ENCODE measurements around the gene HSPA1A. TPM values are rescaled to one million over a fixed set of nuclear protein-coding genes. Genes with fewer than 3 reads are reported as not detected.

Gene HSPA1A
- total and polyA plus RNA-seq, 9 of the 15 experiments (the other 6 are each of a cell fraction or from before 2014, with no cell fraction given), result 2.2 to 273 (median 107) TPM

DNA sequence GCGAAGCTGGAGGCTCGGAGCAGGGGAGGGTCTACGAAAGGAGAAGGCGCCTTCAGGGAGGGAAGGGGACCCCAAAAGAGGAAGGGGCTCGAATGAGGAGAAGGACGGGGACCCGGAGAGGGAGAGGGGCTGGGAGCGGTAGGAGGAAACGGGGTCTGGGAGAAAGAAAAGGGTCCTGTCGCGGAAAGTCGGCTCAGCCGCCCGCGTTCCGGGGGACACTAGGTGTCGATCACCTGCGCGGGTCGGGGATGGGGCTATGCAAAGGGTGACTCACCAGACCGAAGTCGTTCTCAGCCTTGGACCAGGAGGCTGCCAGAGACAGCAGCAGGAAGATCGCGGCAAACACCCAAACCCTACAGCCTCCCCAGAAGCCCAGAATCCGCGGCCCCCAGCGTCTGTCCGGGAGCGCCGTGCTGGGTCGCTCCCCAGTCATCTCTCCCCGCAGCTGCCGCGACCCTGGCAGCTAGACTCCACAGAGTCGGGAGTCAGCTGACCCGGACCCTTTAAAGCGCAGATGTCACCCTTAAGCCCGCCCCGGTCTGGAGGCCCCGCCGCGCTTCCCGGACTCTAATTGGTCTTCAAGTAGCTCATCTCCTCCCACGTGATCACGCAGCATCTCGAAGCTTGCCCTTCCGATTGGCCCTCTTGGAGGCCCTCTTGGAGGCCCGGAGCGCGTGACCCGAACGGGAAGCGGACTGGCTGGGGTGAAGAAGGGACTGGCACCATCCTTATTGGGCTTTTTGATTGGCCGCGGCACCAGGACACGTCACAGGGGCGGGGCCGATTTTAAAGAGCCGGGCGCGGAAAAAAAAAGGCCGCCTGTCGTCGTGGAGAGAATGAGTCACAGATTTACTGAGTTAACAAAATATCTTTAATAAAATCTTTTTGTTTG, 47.2 kb downstream of the HSPA1A start, which contains the start of gene NEU1 (continued):
- TF ChIP-seq, protein P1, sequence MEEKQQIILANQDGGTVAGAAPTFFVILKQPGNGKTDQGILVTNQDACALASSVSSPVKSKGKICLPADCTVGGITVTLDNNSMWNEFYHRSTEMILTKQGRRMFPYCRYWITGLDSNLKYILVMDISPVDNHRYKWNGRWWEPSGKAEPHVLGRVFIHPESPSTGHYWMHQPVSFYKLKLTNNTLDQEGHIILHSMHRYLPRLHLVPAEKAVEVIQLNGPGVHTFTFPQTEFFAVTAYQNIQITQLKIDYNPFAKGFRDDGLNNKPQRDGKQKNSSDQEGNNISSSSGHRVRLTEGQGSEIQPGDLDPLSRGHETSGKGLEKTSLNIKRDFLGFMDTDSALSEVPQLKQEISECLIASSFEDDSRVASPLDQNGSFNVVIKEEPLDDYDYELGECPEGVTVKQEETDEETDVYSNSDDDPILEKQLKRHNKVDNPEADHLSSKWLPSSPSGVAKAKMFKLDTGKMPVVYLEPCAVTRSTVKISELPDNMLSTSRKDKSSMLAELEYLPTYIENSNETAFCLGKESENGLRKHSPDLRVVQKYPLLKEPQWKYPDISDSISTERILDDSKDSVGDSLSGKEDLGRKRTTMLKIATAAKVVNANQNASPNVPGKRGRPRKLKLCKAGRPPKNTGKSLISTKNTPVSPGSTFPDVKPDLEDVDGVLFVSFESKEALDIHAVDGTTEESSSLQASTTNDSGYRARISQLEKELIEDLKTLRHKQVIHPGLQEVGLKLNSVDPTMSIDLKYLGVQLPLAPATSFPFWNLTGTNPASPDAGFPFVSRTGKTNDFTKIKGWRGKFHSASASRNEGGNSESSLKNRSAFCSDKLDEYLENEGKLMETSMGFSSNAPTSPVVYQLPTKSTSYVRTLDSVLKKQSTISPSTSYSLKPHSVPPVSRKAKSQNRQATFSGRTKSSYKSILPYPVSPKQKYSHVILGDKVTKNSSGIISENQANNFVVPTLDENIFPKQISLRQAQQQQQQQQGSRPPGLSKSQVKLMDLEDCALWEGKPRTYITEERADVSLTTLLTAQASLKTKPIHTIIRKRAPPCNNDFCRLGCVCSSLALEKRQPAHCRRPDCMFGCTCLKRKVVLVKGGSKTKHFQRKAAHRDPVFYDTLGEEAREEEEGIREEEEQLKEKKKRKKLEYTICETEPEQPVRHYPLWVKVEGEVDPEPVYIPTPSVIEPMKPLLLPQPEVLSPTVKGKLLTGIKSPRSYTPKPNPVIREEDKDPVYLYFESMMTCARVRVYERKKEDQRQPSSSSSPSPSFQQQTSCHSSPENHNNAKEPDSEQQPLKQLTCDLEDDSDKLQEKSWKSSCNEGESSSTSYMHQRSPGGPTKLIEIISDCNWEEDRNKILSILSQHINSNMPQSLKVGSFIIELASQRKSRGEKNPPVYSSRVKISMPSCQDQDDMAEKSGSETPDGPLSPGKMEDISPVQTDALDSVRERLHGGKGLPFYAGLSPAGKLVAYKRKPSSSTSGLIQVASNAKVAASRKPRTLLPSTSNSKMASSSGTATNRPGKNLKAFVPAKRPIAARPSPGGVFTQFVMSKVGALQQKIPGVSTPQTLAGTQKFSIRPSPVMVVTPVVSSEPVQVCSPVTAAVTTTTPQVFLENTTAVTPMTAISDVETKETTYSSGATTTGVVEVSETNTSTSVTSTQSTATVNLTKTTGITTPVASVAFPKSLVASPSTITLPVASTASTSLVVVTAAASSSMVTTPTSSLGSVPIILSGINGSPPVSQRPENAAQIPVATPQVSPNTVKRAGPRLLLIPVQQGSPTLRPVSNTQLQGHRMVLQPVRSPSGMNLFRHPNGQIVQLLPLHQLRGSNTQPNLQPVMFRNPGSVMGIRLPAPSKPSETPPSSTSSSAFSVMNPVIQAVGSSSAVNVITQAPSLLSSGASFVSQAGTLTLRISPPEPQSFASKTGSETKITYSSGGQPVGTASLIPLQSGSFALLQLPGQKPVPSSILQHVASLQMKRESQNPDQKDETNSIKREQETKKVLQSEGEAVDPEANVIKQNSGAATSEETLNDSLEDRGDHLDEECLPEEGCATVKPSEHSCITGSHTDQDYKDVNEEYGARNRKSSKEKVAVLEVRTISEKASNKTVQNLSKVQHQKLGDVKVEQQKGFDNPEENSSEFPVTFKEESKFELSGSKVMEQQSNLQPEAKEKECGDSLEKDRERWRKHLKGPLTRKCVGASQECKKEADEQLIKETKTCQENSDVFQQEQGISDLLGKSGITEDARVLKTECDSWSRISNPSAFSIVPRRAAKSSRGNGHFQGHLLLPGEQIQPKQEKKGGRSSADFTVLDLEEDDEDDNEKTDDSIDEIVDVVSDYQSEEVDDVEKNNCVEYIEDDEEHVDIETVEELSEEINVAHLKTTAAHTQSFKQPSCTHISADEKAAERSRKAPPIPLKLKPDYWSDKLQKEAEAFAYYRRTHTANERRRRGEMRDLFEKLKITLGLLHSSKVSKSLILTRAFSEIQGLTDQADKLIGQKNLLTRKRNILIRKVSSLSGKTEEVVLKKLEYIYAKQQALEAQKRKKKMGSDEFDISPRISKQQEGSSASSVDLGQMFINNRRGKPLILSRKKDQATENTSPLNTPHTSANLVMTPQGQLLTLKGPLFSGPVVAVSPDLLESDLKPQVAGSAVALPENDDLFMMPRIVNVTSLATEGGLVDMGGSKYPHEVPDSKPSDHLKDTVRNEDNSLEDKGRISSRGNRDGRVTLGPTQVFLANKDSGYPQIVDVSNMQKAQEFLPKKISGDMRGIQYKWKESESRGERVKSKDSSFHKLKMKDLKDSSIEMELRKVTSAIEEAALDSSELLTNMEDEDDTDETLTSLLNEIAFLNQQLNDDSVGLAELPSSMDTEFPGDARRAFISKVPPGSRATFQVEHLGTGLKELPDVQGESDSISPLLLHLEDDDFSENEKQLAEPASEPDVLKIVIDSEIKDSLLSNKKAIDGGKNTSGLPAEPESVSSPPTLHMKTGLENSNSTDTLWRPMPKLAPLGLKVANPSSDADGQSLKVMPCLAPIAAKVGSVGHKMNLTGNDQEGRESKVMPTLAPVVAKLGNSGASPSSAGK (IDR thresholded peaks at IDR 0.05), result peak; percentile 86
- peak; percentile 64 for TF ChIP-seq BCOR (IDR thresholded peaks at IDR 0.05)
- TF ChIP-seq ZBTB26 (CRISPR knock-in tag; IDR thresholded peaks at IDR 0.05), result peak; percentile 85
- TF ChIP-seq, protein P2, sequence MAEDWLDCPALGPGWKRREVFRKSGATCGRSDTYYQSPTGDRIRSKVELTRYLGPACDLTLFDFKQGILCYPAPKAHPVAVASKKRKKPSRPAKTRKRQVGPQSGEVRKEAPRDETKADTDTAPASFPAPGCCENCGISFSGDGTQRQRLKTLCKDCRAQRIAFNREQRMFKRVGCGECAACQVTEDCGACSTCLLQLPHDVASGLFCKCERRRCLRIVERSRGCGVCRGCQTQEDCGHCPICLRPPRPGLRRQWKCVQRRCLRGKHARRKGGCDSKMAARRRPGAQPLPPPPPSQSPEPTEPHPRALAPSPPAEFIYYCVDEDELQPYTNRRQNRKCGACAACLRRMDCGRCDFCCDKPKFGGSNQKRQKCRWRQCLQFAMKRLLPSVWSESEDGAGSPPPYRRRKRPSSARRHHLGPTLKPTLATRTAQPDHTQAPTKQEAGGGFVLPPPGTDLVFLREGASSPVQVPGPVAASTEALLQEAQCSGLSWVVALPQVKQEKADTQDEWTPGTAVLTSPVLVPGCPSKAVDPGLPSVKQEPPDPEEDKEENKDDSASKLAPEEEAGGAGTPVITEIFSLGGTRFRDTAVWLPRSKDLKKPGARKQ (CRISPR knock-in tag; IDR thresholded peaks at IDR 0.05), result no peak
- peak; percentile 48 to 51; a peak in 1 of 4 replicates for TF ChIP-seq MLLT1 (IDR thresholded peaks at IDR 0.05)
- no peak for TF ChIP-seq NCOA4 (IDR thresholded peaks at IDR 0.05; ENCODE audit: partially characterized antibody)
- TF ChIP-seq ZNF644 (tag; IDR thresholded peaks at IDR 0.05; ENCODE audit: low read depth), result no peak
- no peak for TF ChIP-seq RBM17 (IDR thresholded peaks at IDR 0.05; ENCODE audit: borderline replicate concordance, low read depth, low read length)
- no peak for TF ChIP-seq NCOR1 (IDR thresholded peaks at IDR 0.05)
